GM20000 (cell line): ENCODE measurements around the gene NRSN2.
"Not testable (repeated sequence)": the region's sequence is repeated elsewhere in the genome, so short reads cannot be mapped to it uniquely, and the experiment has no call there.

Experiments used
- DNase-seq: peaks from one replicate; pipeline ENCODE4 v3.0.0; 2012; ENCODE audit warnings: low spot score
- CTCF ChIP-seq: IDR thresholded peaks from 2 replicates; pipeline ENCODE4 v1.5.1; 2012; ENCODE audit warnings: mild to moderate bottlenecking, control low read depth; ENCODE audit errors: extremely low read depth, missing control alignments

Gene NRSN2

GRCh38 chr20:367486-367887, 20.6 kb downstream of the NRSN2 start:
- no peak for TF ChIP-seq CTCF
- DNase-seq, result no peak

GRCh38 chr20:368915-369314, 22.0 kb downstream of the NRSN2 start:
- no peak for DNase-seq
- no peak for TF ChIP-seq CTCF

- TF ChIP-seq CTCF, result no peak
- no peak for DNase-seq
Observed at GRCh38 chr20:370151-370600, 23.3 kb downstream of the NRSN2 start.

- DNase-seq, result no peak
- TF ChIP-seq CTCF, result no peak
Observed at GRCh38 chr20:370977-371754, 24.3 kb downstream of the NRSN2 start.

DNA sequence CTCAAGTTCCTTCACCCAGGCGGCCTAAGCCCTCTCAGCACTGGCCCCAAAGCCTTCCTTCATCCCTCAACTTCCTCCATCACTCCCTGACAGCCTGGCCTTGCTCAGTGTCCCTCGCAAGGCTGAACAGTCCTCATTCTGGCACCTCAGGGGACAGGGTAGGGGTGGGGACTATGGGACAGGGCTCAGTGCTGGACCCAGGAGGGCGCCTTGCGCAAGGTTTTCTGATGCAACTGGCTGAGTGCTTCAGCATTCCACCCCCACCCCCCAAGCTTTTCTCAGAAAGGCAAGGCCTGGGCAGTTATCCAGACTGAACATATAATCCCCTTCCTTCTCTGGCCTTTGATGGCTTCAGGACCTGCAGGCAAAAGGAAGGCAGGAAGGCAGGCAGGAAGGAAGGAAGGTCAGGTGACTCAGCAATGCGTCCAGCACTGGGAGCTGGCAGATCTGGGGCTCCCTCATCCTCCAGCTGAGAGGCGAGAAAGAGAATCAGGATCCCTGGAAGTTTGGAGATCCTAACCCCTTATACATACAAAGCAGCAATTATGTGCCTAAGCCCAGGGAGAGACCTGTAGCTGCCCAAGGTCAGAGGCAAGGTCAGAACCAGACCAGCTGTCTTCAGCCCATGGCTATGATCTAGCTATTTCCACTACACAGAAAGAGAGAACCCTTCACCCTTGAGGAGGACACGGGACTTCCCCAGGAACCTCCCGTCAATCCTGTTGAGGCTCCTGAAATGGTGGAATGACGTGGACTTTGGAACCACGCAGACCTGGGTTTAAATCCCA, 25.0 kb downstream of the NRSN2 start:
- DNase-seq, result no peak
- no peak for TF ChIP-seq CTCF

- not testable (repeated sequence) for DNase-seq
Observed at GRCh38 chr20:372543-373082, 25.7 kb downstream of the NRSN2 start.

DNA sequence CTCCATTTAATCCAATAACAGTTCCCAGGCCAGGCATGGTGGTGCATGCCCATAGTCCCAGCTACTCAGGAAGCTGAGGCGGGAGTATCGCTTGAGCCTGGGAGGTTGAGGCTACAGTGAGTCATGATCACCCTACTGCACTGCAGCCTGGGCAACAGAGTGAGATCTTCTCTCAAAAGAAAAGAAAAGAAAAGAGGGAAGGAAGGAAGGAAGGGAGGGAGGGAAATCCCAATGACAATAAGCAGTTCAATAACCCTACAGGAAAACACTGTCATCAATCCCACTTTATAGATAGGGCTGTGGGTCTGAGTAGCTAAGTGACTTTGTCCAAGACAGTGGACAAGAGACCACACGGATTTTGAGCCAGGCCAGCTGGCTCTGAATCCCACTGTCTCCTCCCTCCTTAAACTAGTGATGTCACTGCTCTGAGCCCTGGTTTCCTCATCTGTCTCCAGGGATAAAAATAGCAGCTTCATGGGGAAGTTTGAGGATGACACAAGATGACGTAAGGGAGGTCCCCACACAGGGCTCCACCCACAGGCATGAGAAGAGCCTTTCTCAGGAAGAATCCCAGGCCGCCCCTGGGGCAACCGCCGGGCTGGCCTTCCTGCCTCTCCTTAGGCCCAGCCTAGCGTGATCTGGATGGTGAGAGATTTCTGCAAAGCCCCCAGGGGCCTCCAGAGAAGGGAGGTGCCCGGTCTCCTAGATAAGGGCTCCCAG, 26.4 kb downstream of the NRSN2 start:
- TF ChIP-seq CTCF, result no peak
- no peak for DNase-seq
